ENCODE data around the gene MYH11. TPM values are rescaled to one million over a fixed set of nuclear protein-coding genes. Genes with fewer than 3 reads are reported as not detected.

Gene MYH11
- total RNA-seq, 4 donors from 2014 or later = 121 to 1,349 (median 217) TPM

- no peaks in the 10 kb centered on the region for H3K36me3 ChIP-seq
- 80 to 91% methylated on average over 3 of the region's 3 CpGs for WGBS, 2 donors
- no peak for TF ChIP-seq POLR2A (IDR thresholded peaks at IDR 0.05)
- TF ChIP-seq, protein P1, sequence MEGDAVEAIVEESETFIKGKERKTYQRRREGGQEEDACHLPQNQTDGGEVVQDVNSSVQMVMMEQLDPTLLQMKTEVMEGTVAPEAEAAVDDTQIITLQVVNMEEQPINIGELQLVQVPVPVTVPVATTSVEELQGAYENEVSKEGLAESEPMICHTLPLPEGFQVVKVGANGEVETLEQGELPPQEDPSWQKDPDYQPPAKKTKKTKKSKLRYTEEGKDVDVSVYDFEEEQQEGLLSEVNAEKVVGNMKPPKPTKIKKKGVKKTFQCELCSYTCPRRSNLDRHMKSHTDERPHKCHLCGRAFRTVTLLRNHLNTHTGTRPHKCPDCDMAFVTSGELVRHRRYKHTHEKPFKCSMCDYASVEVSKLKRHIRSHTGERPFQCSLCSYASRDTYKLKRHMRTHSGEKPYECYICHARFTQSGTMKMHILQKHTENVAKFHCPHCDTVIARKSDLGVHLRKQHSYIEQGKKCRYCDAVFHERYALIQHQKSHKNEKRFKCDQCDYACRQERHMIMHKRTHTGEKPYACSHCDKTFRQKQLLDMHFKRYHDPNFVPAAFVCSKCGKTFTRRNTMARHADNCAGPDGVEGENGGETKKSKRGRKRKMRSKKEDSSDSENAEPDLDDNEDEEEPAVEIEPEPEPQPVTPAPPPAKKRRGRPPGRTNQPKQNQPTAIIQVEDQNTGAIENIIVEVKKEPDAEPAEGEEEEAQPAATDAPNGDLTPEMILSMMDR (IDR thresholded peaks at IDR 0.05) = no peak
- no peak for DNase-seq
- peak overlapping the region in 2 of 4 donors; percentile 33 to 40 for H3K27ac ChIP-seq
- intact Hi-C loops (cut with DNase I) = no loop called here
- H3K9me3 ChIP-seq = no peaks in the 10 kb centered on the region
- H3K27me3 ChIP-seq = no peaks in the 10 kb centered on the region
- peaks cover 21 to 63% (median 22%) of the 10 kb centered on the region in 3 donors for H3K4me1 ChIP-seq
- H3K4me3 ChIP-seq = no peak overlapping the region
Measured at GRCh38 chr16:15891508-15891907, 34.7 kb upstream of the MYH11 start.

DNA sequence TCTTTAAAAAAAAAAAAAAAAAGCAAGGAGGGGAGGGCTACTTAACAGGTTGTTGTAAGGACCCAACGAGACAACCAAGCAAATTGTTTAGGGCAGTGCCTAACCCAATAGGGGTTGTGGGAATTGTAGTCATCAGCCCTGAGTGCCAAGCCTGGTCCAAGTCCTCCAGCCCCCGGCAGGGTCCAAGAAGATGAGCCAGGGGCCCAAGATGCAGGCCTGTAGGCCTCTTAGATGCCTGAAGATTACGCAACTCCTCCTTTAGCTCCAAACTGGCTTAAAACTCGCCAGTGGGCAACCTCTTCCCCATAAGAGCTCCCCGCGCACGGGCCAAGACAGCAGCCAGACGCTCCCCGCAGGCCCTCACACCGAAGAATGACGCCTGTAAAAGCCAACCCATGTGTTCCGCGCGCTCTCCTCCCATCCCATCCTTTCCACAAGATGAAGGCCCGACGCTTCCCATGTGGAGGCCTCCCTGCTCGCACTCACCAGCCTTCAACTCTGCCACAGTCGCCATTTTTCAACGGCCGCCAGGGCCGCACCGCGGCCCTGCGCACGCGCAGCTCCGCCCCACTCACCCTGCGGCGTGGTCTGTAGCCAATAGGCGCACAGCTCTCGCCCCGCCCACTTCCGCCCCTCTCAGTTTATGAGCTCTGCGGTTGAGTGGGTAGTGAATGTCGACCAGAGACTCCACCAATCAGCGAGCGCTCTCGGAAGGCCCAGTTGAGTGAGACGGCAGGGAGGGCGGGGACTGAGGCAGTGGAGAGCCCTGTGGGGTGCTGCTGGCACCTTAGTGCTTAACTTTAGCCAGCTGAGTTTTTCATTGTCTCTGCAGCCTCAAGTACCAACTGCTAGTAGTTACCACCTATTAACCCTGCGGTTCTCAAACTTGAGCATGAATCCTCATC, 31.5 kb upstream of the MYH11 start, which contains the start of gene CEP20:
TSS of gene CEP20 (minus strand) at position 532 of the 905 bp plus-strand sequence. CDS start at position 514, 18 bp downstream.
- TF ChIP-seq, protein P1 (IDR thresholded peaks at IDR 0.05) = peak in 4 of 6 experiments; percentile 34 to 57 (median 51)
- TF ChIP-seq POLR2A (IDR thresholded peaks at IDR 0.05) = peak in 3 of 4 donors; percentile 64 to 86 (median 81)
- Histone ChIP-seq H3K27ac (peak within 1 kb of the TSS; percentile 94 to 98 (median 97)), H3K27me3 (no peaks in the 10 kb centered on the region), H3K36me3 (peaks cover 0 to 8% (median under 1%) of the 10 kb centered on the region in 3 donors), H3K4me3 (peak within 1 kb of the TSS; percentile 89 to 95 (median 93)), H3K9me3 (no peaks in the 10 kb centered on the region), H3K4me1 (peaks cover 23 to 65% (median 26%) of the 10 kb centered on the region in 3 donors)
- peak; percentile 98 for DNase-seq
- 1% methylated on average over 15 to 34 of the region's 41 CpGs for WGBS, 2 donors
- intact Hi-C loops (cut with DNase I) = loop anchor here (10.0 kb wide), 1 partner anchor 56 kb away; the partner anchor contains the start of gene ABCC1

DNA sequence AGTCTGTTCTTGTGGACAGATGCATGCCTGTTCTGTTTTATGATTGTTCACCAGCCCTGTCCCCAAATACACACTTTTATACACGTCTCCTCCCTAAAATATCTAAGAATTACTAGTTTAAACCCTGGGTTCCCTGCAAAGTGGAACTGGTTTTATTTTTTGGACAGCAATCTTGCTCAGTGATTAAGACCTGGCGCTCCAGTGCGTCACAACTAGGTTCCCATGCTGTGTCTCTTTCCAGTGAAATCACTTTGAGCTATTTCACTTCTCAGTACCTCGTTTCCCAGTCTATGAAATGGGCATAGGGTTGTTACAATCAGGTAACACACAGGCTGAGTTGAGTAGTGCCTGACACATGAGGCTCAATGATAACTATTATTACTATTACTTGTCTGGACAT, 30.5 kb upstream of the MYH11 start:
- Histone ChIP-seq H3K4me1 (peaks cover 23 to 66% (median 26%) of the 10 kb centered on the region in 3 donors), H3K4me3 (peak overlapping the region; percentile 89 to 95 (median 93)), H3K36me3 (peaks cover 0 to 18% (median 9%) of the 10 kb centered on the region in 3 donors), H3K9me3 (no peaks in the 10 kb centered on the region), H3K27me3 (no peaks in the 10 kb centered on the region), H3K27ac (peak overlapping the region; percentile 94 to 98 (median 97))
- TF ChIP-seq POLR2A (IDR thresholded peaks at IDR 0.05) = no peak
- intact Hi-C loops (cut with DNase I) = loop anchor here (10.0 kb wide), 1 partner anchor 58 kb away; the partner anchor contains the start of gene ABCC1
- 71 to 79% methylated on average over 4 of the region's 4 CpGs for WGBS, 2 donors
- no peak for DNase-seq

DNA sequence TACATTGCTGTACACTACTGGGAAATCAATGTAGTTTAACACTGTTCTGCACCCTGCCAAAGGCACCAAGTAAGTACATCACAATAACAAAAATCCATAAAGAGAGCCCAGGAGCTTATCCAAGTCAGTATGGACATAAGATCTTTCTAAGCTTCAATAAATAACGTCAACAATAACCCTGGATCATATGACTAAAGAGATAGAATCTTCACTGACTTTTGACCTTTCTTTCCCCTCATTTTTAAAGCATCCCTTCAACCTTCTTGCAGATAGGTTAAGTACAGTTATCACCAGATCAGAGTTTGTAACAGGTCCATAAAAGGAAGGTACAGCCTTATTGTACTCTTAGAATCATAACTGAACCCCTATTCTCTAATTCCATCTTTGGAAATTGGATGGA, 29.2 kb upstream of the MYH11 start:
- TF ChIP-seq, protein P1 (IDR thresholded peaks at IDR 0.05) = no peak
- TF ChIP-seq POLR2A (IDR thresholded peaks at IDR 0.05) = no peak
- intact Hi-C loops (cut with DNase I) = loop anchor here (10.0 kb wide), 1 partner anchor 59 kb away; the partner anchor contains the start of gene ABCC1
- H3K4me1 ChIP-seq = peaks cover 23 to 68% (median 26%) of the 10 kb centered on the region in 3 donors

DNA sequence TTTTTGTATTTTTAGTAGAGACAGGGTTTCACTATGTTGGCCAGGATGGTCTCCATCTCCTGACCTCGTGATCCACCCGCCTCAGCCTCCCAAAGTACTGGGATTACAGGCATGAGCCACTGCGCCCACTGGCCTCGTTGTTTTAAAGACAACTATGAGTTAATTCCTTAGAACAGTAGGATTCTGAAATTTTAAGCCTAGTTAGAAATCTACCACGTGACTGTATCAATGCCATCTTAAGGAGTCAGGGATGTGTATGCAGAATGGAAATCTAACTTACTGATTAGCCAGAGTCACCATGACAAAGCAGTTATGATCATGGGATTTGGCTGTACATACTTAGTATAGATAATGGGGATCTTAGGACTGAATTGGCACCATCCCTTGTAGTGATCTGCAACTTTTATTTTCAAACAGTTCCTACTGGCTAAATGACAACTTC, 28.8 kb upstream of the MYH11 start:
- DNase-seq = no peak
- Histone ChIP-seq H3K4me3 (no peak overlapping the region), H3K27ac (peak overlapping the region in 3 of 4 donors; percentile 97 to 98 (median 97)), H3K36me3 (peaks cover 6 to 35% (median 17%) of the 10 kb centered on the region in 3 donors), H3K27me3 (no peaks in the 10 kb centered on the region), H3K9me3 (no peaks in the 10 kb centered on the region), H3K4me1 (peaks cover 23 to 73% (median 26%) of the 10 kb centered on the region in 3 donors)
- 86 to 89% methylated on average over 5 of the region's 5 CpGs for WGBS, 2 donors
- intact Hi-C loops (cut with DNase I) = loop anchor here (10.0 kb wide), 1 partner anchor 59 kb away; the partner anchor contains the start of gene ABCC1
- TF ChIP-seq, protein P1 (IDR thresholded peaks at IDR 0.05) = no peak
- TF ChIP-seq POLR2A (IDR thresholded peaks at IDR 0.05) = no peak

More for the DNA sequence above, 29.2 kb upstream of the MYH11 start:
- no peaks in the 10 kb centered on the region for H3K9me3 ChIP-seq
- peak overlapping the region in 3 of 4 donors; percentile 97 to 98 (median 97) for H3K27ac ChIP-seq
- peaks cover 6 to 30% (median 17%) of the 10 kb centered on the region in 3 donors for H3K36me3 ChIP-seq
- WGBS, 2 donors = 30 to 46% methylated on average over 1 of the region's 1 CpG
- no peak for DNase-seq
- H3K4me3 ChIP-seq = no peak overlapping the region
- no peaks in the 10 kb centered on the region for H3K27me3 ChIP-seq

Data from esophagus squamous epithelium (tissue), 5 donors.